ENCODE data around the gene DYNLRB1. TPM values are rescaled to one million over a fixed set of nuclear protein-coding genes. Genes with fewer than 3 reads are reported as not detected.

DYNLRB1 gene
- total and polyA plus RNA-seq, 2 of the 13 experiments (the other 11 are each of a cell fraction or from before 2014, with no cell fraction given), result 140 to 244 TPM

DNA sequence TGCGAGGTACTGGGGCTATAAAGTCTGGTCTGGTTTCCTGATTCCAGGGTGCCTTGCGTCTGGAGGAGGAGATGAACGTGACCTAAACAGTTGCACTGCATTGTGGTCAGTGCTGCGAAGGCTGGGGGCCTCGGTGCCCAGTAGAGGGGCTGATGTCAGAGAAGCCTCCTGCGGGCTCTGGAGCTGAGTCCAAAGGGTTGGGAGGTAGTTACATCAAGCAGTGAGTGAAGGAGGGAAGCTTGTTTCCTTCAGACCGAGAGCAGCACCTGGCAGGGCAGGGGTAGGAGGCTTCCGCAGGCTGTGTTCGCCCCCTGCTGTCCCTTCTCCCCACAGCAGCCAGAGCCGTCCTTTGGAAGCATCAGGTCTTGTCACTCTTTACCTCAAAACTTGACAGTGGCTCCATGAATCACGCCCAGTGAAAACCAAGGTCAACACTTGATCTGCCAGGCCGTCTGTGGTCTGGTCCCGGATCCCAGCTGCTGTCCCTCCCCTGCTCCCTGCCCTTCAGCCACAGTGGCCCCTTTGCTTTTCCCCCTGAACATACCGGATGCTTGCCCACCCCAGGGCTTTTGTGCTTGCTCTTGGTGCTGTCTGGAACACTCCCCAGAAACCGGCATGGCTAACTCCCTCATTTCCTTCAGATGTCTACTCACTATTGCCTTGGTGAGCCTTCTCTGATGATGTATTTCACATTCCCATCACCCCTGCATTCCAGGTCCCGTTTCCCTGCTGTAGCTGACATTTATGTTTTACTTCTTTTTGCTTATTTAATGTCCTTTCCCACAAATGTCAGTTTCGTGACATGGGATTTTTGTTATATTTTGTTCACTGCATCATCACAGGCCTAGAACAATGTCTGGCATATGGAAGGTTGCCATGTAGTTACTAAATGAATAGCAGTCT lies 7.0 kb downstream of the DYNLRB1 start (continued):
- TF ChIP-seq TAF15 (IDR thresholded peaks at IDR 0.05; ENCODE audit: low read depth, low read length, poor library complexity, severe bottlenecking), result no peak
- TF ChIP-seq KDM1A (CRISPR knock-in tag; IDR thresholded peaks at IDR 0.05), result no peak
- no peak for TF ChIP-seq ZNF749 (CRISPR knock-in tag; IDR thresholded peaks at IDR 0.05; ENCODE audit: borderline replicate concordance)
- no peak for TF ChIP-seq PRMT3 (CRISPR knock-in tag; IDR thresholded peaks at IDR 0.05; ENCODE audit: borderline replicate concordance, low read depth)
- TF ChIP-seq ZNF737 (CRISPR knock-in tag; IDR thresholded peaks at IDR 0.05; ENCODE audit: borderline replicate concordance), result no peak
- TF ChIP-seq CEBPB (IDR thresholded peaks at IDR 0.05; ENCODE audit: borderline replicate concordance, low read depth, low read length), result no peak
- no peak for TF ChIP-seq SNAPC2 (CRISPR knock-in tag; IDR thresholded peaks at IDR 0.05)
- peak; percentile 41 for TF ChIP-seq ZNF781 (CRISPR knock-in tag; IDR thresholded peaks at IDR 0.05; ENCODE audit: borderline replicate concordance, not compliant biosample characterization)
- TF ChIP-seq ZNF558 (CRISPR knock-in tag; IDR thresholded peaks at IDR 0.05; ENCODE audit: borderline replicate concordance), result no peak
- no peak for TF ChIP-seq ZNF879 (CRISPR knock-in tag; IDR thresholded peaks at IDR 0.05)
- TF ChIP-seq POLR2AphosphoS2 (IDR thresholded peaks at IDR 0.05; ENCODE audit: low read depth, low read length), result no peak
- TF ChIP-seq, protein P1, sequence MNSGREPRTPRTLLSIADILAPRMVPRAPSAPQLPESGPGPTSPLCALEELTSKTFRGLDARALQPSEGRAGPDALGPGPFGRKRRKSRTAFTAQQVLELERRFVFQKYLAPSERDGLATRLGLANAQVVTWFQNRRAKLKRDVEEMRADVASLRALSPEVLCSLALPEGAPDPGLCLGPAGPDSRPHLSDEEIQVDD (CRISPR knock-in tag; IDR thresholded peaks at IDR 0.05; ENCODE audit: borderline replicate concordance), result no peak
- no peak for TF ChIP-seq ZC3H13 (CRISPR knock-in tag; IDR thresholded peaks at IDR 0.05)
- peak; percentile 82 for TF ChIP-seq SMC3 (IDR thresholded peaks at IDR 0.05; ENCODE audit: low read length)
- TF ChIP-seq ZNF775 (CRISPR knock-in tag; IDR thresholded peaks at IDR 0.05; ENCODE audit: borderline replicate concordance), result no peak
- TF ChIP-seq MTF2 (CRISPR knock-in tag; IDR thresholded peaks at IDR 0.05; ENCODE audit: borderline replicate concordance), result no peak
- TF ChIP-seq ZNF850 (CRISPR knock-in tag; conservative IDR thresholded peaks at IDR 0.05), result no peak
- TF ChIP-seq DNMT3B (CRISPR knock-in tag; conservative IDR thresholded peaks at IDR 0.05), result no peak
- TF ChIP-seq, protein P2, sequence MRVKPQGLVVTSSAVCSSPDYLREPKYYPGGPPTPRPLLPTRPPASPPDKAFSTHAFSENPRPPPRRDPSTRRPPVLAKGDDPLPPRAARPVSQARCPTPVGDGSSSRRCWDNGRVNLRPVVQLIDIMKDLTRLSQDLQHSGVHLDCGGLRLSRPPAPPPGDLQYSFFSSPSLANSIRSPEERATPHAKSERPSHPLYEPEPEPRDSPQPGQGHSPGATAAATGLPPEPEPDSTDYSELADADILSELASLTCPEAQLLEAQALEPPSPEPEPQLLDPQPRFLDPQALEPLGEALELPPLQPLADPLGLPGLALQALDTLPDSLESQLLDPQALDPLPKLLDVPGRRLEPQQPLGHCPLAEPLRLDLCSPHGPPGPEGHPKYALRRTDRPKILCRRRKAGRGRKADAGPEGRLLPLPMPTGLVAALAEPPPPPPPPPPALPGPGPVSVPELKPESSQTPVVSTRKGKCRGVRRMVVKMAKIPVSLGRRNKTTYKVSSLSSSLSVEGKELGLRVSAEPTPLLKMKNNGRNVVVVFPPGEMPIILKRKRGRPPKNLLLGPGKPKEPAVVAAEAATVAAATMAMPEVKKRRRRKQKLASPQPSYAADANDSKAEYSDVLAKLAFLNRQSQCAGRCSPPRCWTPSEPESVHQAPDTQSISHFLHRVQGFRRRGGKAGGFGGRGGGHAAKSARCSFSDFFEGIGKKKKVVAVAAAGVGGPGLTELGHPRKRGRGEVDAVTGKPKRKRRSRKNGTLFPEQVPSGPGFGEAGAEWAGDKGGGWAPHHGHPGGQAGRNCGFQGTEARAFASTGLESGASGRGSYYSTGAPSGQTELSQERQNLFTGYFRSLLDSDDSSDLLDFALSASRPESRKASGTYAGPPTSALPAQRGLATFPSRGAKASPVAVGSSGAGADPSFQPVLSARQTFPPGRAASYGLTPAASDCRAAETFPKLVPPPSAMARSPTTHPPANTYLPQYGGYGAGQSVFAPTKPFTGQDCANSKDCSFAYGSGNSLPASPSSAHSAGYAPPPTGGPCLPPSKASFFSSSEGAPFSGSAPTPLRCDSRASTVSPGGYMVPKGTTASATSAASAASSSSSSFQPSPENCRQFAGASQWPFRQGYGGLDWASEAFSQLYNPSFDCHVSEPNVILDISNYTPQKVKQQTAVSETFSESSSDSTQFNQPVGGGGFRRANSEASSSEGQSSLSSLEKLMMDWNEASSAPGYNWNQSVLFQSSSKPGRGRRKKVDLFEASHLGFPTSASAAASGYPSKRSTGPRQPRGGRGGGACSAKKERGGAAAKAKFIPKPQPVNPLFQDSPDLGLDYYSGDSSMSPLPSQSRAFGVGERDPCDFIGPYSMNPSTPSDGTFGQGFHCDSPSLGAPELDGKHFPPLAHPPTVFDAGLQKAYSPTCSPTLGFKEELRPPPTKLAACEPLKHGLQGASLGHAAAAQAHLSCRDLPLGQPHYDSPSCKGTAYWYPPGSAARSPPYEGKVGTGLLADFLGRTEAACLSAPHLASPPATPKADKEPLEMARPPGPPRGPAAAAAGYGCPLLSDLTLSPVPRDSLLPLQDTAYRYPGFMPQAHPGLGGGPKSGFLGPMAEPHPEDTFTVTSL (CRISPR knock-in tag; IDR thresholded peaks at IDR 0.05; ENCODE audit: borderline replicate concordance), result no peak
- TF ChIP-seq, protein P3, sequence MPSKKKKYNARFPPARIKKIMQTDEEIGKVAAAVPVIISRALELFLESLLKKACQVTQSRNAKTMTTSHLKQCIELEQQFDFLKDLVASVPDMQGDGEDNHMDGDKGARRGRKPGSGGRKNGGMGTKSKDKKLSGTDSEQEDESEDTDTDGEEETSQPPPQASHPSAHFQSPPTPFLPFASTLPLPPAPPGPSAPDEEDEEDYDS (CRISPR knock-in tag; IDR thresholded peaks at IDR 0.05), result peak; percentile 33; the same call in 1 of the 2 replicates
- TF ChIP-seq, protein P4, sequence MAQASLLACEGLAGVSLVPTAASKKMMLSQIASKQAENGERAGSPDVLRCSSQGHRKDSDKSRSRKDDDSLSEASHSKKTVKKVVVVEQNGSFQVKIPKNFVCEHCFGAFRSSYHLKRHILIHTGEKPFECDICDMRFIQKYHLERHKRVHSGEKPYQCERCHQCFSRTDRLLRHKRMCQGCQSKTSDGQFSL (CRISPR knock-in tag; IDR thresholded peaks at IDR 0.05), result no peak
- TF ChIP-seq, protein P5, sequence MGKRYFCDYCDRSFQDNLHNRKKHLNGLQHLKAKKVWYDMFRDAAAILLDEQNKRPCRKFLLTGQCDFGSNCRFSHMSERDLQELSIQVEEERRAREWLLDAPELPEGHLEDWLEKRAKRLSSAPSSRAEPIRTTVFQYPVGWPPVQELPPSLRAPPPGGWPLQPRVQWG (CRISPR knock-in tag; IDR thresholded peaks at IDR 0.05; ENCODE audit: borderline replicate concordance, low read depth), result no peak

Data from HepG2 (cell line).